HG02642 (cell line): ENCODE data around the gene MED15.

Experiments
- ATAC-seq: cut with Tn5 transposase; IDR thresholded peaks from one replicate; pipeline ENCODE4 v1.9.1; 2021; ENCODE audit warnings: mild to moderate bottlenecking; ENCODE audit not compliant: unreplicated experiment, poor library complexity

The MED15 gene

DNA sequence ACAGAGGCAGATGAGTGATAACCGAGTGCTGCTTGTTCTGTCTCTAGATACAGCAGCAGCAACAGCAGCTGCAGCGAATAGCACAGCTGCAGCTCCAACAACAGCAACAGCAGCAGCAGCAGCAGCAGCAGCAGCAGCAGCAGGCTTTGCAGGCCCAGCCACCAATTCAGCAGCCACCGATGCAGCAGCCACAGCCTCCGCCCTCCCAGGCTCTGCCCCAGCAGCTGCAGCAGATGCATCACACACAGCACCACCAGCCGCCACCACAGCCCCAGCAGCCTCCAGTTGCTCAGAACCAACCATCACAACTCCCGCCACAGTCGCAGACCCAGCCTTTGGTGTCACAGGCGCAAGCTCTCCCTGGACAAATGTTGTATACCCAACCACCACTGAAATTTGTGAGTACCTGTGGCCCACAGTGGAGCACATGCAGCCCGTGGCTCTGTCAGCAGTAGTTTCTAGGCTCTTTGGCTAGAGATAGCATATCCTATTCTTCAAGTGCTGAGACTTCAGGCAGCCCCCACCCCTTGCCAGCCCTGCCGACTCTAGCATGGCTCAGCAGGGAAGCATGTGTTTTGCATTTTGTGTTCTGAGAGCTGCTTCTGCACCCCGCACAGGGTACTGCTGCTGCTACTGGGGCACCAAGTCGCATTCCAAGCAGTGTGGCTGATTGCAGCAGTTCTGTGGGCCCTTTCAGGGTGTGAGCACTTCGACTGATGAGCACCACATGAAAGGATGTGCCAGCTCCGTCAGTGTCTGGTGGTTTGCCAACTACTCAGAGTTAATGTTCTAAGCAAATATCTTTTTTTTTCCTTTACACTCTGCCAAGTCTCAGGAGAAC is 59.2 kb downstream of the MED15 start:
- ATAC-seq: no peak

GRCh38 chr22:20567371-20567847 is 60.0 kb downstream of the MED15 start:
- ATAC-seq: no peak

DNA sequence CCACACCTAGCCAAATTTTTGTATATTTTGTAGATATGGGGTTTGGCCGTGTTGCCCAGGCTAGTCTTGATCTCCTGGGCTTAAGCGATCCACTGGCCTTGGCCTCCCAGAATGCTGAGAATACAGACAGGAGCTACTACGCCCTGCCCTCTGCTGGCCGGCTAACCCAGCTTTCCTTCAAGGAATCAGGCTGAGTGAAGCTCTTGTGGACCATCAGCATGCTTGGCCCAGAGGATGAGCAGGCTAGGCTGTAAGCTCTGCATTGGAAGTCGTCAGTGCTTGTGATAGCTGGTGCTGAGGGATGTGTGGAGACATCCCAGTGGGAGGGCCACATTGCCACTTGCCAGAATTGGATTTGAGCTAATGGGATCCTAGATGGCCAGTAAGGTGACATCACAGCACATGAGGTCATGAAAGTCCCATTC is 60.6 kb downstream of the MED15 start:
- no peak for ATAC-seq

DNA sequence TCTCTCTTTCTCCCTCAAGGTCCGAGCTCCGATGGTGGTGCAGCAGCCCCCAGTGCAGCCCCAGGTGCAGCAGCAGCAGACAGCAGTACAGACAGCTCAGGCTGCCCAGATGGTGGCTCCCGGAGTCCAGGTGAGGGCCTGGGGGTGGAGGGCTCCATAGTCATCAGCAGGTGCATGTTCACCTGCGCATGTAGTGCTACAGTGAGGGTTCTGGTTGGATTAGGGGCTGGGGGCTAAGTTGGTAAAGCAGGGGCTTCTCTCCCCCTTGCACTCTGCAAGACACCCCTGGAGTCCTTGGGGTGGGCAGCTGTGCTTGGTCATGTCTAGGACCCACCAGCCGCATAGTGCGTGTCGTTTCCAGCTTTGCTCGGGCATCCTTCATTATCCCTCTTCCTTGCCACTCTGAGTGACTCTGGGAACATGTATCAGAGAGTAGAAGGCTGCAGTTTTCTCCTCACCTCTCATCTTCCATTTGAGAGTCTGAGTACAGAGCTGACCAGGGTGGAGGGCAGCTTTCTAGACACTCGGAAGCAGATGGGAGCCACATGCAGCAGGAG is 61.2 kb downstream of the MED15 start:
- no peak for ATAC-seq

GRCh38 chr22:20569059-20570058 is 61.9 kb downstream of the MED15 start:
- ATAC-seq: no peak

DNA sequence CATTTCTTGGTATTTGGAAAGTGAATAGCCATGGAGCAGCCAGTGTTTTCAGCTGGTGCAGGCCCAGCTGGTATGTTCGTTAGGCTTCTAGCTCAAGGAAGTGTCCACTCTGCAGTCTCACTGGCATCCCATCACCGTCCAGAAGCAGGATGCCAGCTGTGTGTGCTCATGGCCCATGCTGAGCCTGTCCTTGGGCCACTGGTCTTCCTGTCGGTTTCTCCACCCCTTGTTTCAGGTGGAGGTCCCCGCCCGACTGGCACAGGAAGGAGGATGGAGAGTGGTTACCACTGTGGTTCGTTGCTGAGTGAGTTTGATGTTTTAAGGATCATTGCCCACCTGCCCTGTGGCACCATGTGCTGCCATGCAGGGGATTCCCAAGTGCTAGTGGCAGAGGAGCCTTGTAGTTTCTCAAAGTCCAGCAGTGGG is 63.7 kb downstream of the MED15 start:
- ATAC-seq: no peak

GRCh38 chr22:20571531-20572007 is 64.2 kb downstream of the MED15 start:
- ATAC-seq: no peak

GRCh38 chr22:20572132-20572802 is 64.9 kb downstream of the MED15 start:
- no peak for ATAC-seq

DNA sequence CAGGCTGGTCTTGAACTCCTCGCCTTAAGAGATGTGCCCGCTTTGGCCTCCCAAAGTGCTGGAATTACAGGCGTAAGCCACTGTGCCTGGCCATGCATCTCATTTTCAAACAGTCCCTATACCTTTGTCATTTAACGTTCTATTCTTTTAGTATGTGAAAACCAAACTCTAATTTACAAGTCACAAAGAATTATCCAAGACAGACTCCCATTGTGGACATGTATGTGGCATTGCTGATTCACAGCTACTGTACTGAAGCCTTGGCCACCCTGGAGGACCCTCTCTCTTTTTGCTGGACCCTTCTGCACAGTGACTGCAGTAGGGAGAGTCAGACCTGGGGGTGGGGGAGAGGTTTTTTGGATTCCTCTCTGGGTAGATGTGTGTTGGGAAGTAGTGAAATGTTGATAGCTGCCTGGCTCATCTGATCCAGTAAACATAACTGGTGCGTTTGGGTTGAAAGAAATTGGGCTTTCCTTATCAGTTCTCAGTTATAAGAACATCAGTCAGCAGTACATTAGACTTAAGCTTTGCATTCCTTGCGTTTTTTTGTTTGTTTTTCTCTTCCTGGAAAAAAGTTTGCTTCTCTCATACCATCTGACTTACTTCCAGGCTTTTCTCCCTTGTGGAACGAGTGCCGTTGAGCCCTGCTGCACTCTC is 65.9 kb downstream of the MED15 start:
- no peak for ATAC-seq

GRCh38 chr22:20573833-20574615 is 66.6 kb downstream of the MED15 start:
- ATAC-seq: no peak

- no peak for ATAC-seq
These were observed 67.5 kb downstream of the MED15 start for GRCh38 chr22:20574920-20575353.

DNA sequence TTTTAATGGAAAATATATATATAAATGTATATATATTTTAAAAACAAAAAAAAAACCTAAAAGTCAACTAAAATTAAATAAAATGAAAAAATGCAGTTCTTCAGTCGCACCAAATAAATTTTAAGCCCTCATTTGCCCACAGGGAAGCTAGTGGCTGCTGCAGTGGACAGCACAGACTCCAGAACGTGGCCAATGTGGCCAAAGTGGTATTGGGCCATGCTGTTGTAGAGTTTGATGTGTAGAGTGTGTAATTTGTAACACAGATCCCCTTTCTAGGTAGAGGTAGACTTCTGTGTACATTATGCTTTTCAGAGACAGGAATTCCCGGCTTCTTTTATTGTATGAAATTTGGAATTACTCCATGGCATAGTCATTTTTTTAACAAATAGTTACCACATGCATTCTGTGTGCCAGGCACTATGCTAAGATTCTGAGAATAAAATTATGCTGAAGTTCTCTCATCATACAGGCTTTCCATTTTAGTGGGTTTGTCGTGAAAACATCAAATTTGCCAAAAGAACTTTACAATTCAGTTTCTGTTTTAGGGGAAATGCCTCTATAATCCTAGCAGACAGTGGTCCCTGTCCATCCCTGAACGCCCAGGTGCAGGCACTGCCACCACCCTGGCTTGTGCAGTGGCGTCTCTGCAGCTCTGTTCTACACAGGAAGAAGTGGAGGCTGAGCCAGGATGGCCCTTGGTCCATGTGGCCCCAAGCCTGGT is 68.5 kb downstream of the MED15 start:
- ATAC-seq: no peak

GRCh38 chr22:20576445-20576816 is 69.0 kb downstream of the MED15 start:
- no peak for ATAC-seq

DNA sequence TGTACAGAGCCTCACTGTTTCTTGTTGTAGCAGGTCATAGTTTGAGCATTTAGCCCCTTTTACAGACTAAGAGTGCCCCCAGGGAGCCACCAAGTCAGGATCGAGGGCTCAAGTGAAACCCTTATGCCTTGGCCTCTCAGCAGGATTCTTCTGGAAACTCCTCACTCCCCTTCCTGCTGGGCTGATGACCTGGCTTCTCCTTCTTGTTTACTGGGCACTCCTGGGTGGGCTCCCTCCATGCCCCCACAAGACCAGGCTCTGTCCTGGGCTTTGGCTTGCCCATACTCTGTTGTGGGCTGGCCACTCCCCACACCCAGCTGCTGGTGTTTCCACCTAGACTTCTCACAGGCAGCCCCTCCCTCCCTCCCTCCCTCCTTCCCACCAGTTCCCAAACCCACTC is 69.6 kb downstream of the MED15 start:
- no peak for ATAC-seq

GRCh38 chr22:20577549-20577975 is 70.2 kb downstream of the MED15 start:
- no peak for ATAC-seq

DNA sequence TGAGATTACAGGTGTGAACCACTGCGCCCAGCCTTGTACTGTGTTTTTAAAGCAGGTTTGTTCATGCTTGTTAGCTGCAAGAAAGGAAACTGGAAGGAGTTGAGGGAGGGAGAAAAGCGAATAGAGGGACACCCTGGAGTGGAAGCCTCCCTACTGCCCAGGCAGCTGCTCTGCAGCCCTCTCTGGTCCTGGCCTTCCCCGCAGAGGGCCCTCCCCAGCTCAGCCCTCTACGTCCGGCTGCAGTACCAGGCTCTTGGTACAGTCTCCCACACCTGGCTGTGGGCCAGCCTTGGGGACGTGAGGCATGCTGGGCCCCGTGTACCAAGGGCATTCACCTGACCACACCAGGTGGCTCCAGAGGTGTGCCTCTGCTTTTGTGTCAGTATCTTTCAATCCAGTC is 70.8 kb downstream of the MED15 start:
- ATAC-seq: no peak

GRCh38 chr22:20578707-20579106 is 71.3 kb downstream of the MED15 start:
- no peak for ATAC-seq
